Glutamatergic neuron (in vitro differentiated cells): Measurements from ENCODE around the gene EVI5L. TPM values are rescaled to one million over a fixed set of nuclear protein-coding genes. Genes with fewer than 3 reads are reported as not detected.

ENCODE experiments used
- DNase-seq: peaks from one replicate; pipeline ENCODE4 v3.0.0; 2022
- H3K27ac Mint-ChIP-seq: one replicate; pipeline ENCODE4 v1.8.0; 2020; ENCODE audit warnings: mild to moderate bottlenecking, mixed read lengths, inconsistent platforms; ENCODE audit not compliant: unreplicated experiment
- H3K27me3 Mint-ChIP-seq: one replicate; pipeline ENCODE4 v1.8.0; 2020; ENCODE audit warnings: mild to moderate bottlenecking, moderate library complexity, mixed read lengths, inconsistent platforms; ENCODE audit not compliant: unreplicated experiment
- H3K36me3 Mint-ChIP-seq: one replicate; pipeline ENCODE4 v1.8.0; 2020; ENCODE audit warnings: mild to moderate bottlenecking, mixed read lengths, inconsistent platforms; ENCODE audit not compliant: unreplicated experiment
- H3K4me1 Mint-ChIP-seq: one replicate; pipeline ENCODE4 v1.8.0; 2020; ENCODE audit warnings: mild to moderate bottlenecking, low read depth, mixed read lengths, inconsistent platforms; ENCODE audit not compliant: unreplicated experiment
- H3K4me3 Mint-ChIP-seq: one replicate; pipeline ENCODE4 v1.8.0; 2020; ENCODE audit warnings: mild to moderate bottlenecking, mixed read lengths, inconsistent platforms; ENCODE audit not compliant: unreplicated experiment
- H3K9me3 Mint-ChIP-seq: one replicate; pipeline ENCODE4 v1.8.0; 2020; ENCODE audit warnings: mild to moderate bottlenecking, moderate library complexity, mixed read lengths, inconsistent platforms; ENCODE audit not compliant: unreplicated experiment
- total RNA-seq: library from RNA; stranded (reverse); fragmentation: NEBNext Ultra II Directional; extraction: Animal tissue kit (Norgen Biotek cat#: 25700); gene quantifications from one replicate; pipeline ENCODE4 v1.2.1, GENCODE V29; 2021; ENCODE audit not compliant: unreplicated experiment
- TF ChIP-seq, protein P1 (sequence below): fragments of 200-600 bp; sonication (generic); IDR thresholded peaks from one replicate; pipeline ENCODE4 v1.5.0; 2021; ENCODE audit not compliant: partially characterized antibody, unreplicated experiment

The EVI5L gene
- total RNA-seq, 1 donor from 2014 or later, result 36.4 TPM

DNA sequence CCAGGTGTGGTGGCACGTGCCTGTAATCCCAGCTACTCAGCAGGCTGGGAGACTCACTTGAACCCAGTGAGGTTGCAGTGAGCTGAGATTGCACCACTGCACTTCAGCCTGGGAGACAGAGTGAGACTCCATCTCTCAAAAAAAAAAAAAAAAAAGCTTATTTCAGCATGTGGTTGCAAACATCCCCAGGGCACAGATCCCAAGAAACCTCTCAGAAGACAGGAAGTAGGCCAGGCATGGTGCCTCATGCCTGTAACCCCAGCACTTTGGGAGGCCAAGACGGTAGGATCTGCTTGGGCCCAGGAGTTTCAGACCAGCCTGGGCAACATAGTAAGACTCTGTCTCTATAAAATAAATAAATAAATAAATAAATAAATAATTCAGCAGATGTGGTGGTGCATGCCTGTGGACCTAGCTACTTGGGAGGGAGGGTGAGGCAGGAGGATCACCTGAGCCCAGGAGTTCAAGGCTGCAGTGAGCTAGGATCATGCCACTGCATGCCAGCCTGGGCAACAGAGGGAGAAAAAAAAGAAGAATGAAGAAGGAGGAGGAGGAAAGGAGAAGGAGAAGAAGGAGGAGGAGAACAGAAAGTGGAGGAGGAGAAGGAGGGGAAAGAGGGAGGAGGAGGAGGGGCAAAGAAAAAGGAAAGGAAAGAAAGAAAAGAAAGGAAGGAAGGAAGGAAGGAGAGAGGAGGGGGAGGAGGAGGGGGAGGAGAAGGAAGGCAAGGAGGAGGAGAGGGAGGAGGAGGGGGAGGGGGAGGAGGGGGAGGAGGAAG is 54.0 kb downstream of the EVI5L start:
- Mint-ChIP-seq H3K9me3 (peaks cover 5% of the 10 kb centered on the region), H3K36me3 (no peaks in the 10 kb centered on the region), H3K4me3 (no peak overlapping the region), H3K27me3 (peaks cover 9% of the 10 kb centered on the region), H3K4me1 (no peaks in the 10 kb centered on the region), H3K27ac (no peak overlapping the region)
- no peak for DNase-seq
- TF ChIP-seq, protein P1, sequence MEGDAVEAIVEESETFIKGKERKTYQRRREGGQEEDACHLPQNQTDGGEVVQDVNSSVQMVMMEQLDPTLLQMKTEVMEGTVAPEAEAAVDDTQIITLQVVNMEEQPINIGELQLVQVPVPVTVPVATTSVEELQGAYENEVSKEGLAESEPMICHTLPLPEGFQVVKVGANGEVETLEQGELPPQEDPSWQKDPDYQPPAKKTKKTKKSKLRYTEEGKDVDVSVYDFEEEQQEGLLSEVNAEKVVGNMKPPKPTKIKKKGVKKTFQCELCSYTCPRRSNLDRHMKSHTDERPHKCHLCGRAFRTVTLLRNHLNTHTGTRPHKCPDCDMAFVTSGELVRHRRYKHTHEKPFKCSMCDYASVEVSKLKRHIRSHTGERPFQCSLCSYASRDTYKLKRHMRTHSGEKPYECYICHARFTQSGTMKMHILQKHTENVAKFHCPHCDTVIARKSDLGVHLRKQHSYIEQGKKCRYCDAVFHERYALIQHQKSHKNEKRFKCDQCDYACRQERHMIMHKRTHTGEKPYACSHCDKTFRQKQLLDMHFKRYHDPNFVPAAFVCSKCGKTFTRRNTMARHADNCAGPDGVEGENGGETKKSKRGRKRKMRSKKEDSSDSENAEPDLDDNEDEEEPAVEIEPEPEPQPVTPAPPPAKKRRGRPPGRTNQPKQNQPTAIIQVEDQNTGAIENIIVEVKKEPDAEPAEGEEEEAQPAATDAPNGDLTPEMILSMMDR, result no peak

DNA sequence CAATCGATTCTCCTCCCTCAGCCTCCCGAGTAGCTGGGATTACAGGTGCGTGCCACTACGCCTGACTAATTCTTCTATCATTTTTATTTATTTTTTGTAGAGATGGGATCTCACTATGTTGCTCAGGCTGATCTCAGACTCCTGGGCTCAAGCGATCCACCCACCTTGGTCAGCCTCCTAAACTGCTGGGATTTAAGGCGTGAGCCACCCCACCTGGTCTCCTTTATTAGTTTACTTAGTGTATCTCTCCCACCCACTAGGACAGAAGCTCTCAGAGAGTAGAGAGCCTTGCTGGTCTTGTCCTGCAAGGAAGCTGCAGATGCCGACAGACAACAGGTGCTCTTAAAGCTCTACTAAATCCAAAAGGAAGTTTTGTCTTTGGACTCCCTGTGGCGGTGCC is 55.8 kb downstream of the EVI5L start:
- DNase-seq, result no peak
- Mint-ChIP-seq H3K4me1 (no peaks in the 10 kb centered on the region), H3K27me3 (peaks cover 9% of the 10 kb centered on the region), H3K36me3 (no peaks in the 10 kb centered on the region), H3K4me3 (no peak overlapping the region), H3K9me3 (peaks cover 3% of the 10 kb centered on the region), H3K27ac (no peak overlapping the region)
- TF ChIP-seq, protein P1, result no peak

DNA sequence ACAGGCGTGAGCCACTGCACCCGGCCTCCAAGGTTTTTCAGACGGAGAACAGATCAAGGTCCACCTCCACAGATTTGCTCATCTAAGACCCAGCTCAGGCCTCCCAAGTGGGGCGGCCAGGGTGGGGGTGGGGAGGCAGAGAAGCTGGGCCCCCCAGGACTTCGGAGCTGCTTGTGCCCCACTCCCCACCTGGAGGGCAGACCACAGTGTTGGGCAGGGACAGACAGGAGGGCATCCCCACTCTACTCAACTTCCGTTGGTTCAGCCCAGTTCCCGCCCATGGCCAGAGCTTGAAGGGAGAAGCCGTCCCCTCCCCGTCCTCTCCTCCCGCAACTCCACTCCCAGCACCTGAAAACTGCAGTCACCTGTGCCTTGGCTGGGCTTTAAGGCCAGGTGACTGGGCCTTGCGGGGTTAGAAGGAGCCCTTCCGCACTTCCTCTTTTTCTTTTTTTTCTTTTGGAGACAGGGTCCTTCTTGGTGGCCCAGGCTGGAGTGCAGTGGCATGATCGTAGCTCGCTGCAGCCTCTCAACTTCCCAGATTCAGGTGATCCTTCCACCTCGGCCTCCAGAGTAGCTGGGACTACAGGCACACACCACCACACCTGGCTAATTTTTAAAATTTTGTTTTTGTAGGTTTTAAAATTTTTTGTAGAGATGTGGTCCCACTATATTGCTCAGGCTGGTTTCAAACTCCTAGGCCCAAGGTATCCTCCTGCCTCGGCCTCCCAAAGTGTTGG is 57.6 kb downstream of the EVI5L start:
- Mint-ChIP-seq H3K9me3 (peaks cover 3% of the 10 kb centered on the region), H3K27me3 (peaks cover 6% of the 10 kb centered on the region), H3K4me1 (no peaks in the 10 kb centered on the region), H3K36me3 (no peaks in the 10 kb centered on the region), H3K4me3 (no peak overlapping the region), H3K27ac (no peak overlapping the region)
- TF ChIP-seq, protein P1, result no peak
- DNase-seq, result no peak

DNA sequence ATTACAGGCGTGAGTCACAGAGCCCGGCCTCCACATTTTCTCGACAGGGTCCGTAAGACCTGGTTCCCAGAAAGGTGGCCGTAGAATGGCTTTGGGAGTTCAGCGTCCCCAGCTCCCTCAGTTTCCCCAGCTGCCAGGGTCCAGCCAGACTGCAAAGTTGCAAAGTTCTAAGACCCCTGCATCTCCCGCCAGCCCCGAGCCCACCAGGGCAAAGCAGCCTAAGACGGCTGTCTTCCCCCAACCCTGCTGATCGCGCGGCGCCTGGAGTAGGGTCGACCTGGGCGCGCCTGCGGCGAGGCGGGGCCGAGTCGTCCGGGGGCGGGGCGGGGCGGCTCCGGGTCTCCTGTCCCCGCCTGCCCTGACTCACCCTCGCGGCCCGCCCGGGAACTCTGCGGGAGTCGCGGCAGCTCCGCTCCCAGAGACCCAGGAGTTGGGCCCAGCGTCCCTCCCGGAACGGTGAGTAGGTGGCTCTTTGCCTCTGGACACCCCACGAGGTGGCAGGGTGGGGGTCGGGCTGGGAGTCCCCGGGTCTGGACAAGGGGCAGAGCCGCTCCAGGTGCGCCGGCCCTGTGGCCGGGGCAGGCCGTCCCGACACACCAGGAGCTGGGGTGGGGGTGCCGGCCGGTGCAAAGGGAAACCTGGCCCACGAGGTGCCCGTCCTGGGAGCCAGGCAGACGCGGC is 58.3 kb downstream of the EVI5L start, which contains the start of gene LRRC8E:
Gene LRRC8E (plus strand): TSS at position 366 of the 681 bp plus-strand sequence. CDS start 7,094 bp downstream, outside the sequence.
- Mint-ChIP-seq H3K27ac (no peak within 1 kb of the TSS), H3K27me3 (peaks cover 6% of the 10 kb centered on the region), H3K4me1 (no peaks in the 10 kb centered on the region), H3K9me3 (peaks cover 3% of the 10 kb centered on the region), H3K36me3 (no peaks in the 10 kb centered on the region), H3K4me3 (peak within 1 kb of the TSS; percentile 38)
- TF ChIP-seq, protein P1, result no peak
- DNase-seq, result peak; percentile 67
